T-helper 1 cell (primary cell): ENCODE measurements around the gene RSRC1.
"Not testable (repeated sequence)": the region's sequence is repeated elsewhere in the genome, so short reads cannot be mapped to it uniquely, and the experiment has no call there.

Experiments
- DNase-seq, 5 donors: peaks; one replicate each; pipeline ENCODE4 v3.0.0-alpha.2; 2012 to 2020

The RSRC1 gene

DNA sequence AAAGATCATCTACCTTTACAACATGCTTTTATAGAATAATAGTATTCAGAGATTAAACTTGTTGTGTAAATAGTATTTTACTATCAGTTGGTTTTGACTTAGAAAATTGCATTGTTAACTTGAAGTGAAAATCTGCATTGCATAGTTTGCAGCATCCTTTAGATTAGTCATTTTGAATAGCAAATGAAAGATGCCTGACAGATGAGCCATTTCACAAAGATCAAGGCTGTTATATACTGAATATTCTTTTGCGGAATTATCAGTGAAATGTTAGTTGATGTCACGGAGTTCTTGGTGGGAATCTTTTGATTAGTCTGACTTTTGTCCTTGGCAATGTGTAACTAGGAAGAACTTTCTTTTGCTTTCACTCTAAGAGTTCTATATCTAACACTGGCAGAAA, 24.5 kb downstream of the RSRC1 start:
- DNase-seq: no peak

DNA sequence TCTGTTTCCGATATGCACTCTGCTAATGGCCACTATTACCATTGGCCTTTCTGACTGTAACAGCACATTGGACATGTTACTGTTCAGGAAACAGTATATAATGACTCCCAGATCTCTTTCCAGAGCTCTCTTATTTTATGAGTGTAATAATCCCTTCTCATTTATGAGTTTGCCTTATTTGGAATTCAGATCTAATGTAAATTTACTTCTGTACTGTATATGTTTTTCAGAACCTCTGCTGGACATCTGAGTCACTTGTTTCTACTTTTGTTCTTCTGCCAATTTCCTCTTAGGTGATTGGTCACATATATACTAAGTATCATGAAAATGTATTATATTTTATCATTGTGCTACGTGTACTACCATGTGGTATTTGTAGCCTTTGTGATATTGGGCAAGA, 30.5 kb downstream of the RSRC1 start:
- no peak for DNase-seq

DNA sequence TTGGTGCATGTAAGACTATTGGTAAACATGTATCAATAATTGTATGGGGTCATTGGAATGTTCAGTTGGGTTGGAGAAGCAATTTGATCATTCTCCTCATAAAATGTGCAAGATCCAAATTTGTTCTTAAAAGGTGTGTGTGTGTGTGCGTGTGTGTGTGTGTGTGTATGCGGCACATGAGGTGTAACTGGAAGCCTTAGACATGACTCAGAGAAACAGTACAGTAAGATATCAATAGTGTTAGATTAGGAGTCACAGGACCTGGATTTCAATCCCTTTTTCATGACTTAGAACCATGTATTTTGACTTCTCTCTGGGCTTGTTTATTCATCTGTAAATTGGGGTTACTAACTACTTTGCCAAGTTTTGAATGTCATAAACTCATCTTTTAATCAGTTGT, 38.3 kb downstream of the RSRC1 start:
- DNase-seq: no peak

DNA sequence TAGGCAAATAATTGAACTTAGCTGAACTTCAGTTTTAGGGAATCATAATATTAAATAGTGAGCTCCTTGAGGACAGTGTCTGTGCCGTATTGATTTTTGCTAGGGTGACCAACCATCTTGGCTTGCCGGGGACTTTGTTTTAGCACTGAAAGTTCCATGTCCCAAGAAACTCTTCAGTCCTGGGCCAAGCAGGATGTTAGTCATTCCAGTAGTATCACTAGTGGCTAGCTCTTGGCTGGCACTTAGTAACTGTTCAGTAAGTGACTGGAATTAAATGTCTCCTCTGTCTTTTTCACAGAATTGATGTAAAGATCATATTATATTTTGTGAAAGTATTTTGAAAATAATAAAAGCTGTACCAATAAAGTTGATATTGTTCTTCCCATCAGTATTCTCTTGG, 42.3 kb downstream of the RSRC1 start:
- DNase-seq: peak in 1 of 5 donors; percentile 38

DNA sequence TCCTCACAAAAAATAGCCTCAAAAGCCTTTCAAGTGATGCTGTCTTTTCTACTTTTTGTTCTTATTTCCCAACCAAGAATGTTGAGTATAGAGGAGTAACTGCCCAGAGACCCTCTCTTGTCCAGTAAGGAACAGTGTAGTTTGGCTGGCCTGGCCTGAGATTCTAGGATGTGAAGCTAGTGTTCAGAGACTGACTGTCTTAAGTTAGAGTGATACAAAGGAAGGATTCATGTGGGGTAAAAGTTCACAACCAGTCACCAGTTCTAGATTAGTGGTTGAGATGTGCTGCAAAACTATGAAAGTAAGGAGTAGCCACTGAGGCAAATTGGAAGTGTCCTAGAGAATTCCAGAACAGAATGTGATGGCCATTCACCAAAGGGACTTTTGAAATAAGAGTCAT, 49.1 kb downstream of the RSRC1 start:
- no peak for DNase-seq

DNA sequence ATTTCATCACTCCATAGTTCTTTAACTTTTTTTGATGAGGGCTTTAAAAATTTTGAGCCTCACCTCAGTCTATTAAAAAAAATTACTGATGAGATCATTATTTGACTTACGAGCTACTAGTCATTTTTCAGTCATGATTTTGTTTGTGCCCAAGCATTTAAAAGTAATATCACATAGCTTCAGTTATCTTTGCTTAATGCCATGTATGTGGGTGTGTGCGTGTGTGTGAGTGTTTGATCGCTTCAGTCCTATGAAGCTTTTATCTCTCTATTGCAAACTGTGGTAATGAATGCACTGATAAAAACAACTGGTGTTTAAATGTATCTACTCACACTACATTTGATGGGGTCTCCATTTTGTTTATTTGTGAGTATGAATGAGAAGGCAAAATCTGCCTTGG, 49.8 kb downstream of the RSRC1 start:
- DNase-seq: no peak

DNA sequence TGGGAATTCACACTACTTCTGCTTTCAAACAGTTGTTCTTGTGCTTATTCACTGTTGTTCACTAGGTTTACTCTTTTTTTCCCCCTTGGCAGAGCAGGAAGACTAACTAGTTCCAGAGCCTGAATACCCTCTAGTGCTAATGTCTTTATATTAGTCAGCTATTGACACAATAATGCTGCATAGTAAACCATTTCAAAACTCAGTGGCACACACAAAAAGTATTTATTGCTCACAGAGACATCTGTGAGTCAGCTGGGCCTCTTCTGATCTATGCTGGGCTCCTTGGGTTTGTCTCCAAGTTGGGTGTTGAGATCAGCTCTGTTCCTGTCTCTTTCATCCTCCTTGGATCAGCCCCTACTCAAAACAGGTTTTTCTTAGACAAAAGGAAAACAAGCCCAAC, 51.1 kb downstream of the RSRC1 start:
- DNase-seq: no peak

DNA sequence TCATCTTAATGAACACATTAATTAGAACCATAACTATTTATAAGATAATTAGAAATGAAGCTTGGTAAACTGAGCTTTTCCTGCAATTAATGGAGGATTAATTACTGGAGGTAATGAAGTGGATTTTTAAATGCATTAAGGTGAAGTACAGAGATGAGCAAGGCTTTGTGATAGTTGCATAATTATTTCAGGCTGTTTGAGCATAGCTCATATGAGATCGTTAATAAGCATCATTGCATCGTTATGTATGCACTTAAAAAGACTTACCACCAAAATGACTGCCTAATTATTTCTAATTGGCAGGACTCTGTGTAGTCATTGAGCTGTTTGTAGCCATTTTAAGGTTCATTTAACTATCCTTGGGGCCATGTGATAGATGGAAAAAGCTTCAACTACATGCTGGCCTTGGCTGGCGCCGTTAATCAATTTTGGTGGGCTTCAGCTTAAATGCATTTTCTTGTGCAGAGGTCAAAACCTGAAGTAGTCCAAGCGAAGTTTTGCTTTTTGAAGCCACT, 55.3 kb downstream of the RSRC1 start:
- no peak for DNase-seq

DNA sequence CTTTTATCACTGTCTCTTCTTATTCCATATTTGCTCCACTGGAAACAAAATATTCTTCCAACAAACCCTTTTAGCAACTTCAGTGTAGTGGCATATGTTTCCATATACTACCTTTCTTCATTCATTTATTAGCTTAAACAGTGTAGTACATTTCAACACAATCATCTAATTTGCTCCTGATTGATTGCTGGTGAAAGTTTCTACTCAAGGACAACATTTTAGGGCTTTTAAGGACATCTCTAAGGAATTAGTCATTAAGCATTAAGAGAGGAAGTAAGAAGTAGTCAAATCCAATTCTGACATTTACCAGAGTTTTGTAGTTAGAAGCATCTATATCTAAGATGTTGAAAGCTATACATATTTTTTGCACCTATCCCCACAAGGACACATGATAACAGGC, 55.8 kb downstream of the RSRC1 start:
- DNase-seq: no peak

DNA sequence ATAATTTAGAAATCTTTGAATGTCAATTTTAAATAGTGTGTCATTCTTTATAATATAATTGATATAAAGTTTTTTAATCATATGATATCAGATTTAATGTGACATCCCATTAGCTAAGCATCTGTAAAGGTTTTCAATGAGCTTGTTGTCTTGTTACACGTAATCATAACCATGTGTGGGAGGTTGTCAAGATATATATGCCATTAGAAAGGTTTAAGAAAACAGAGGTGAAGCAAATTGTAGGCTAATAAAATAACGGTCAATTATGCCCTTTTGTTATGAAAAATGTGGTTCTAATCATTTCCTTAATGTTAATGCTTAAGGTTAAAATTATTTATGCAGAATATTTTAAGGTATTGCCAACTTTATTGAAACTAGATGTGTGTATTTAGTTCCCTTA, 56.3 kb downstream of the RSRC1 start:
- DNase-seq: no peak

DNA sequence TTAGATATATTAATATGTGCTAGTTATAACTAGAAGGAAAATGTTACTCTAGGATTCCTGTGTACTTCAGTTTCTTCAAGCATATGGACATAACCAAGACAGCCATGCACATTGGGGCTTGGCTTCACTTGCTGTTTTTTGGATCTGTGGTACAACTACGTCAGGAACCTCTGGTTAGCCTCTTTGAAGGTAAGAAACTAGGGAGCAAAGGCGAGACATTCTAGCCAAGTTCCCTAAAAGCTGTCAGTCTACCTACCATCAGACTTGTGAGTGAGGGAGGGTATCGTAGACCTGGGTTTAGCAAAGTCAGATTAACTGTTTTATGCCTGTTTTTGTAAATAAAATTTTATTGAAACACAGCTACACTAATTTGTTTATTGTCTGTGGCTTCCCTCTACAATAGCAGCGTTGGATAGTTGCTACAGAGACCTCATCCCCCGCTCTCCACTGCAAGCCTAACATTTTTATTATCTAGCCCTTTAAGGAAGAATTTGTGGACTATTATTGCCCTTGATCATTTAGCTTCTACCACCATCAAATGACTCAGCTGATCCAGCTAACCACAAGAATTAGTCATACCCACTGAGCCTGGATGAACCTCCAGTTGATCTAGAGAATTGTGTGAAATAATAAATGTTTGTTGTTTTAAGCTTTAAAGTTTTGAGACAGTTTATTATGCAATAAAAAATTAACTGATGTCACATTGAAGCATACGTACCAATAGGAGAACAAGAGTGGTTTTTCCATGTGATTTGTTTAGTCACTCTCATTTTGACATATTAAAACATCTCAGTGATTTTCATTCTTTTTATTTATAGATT, 58.1 kb downstream of the RSRC1 start:
- DNase-seq: peak in 1 of 5 donors; percentile 20

DNA sequence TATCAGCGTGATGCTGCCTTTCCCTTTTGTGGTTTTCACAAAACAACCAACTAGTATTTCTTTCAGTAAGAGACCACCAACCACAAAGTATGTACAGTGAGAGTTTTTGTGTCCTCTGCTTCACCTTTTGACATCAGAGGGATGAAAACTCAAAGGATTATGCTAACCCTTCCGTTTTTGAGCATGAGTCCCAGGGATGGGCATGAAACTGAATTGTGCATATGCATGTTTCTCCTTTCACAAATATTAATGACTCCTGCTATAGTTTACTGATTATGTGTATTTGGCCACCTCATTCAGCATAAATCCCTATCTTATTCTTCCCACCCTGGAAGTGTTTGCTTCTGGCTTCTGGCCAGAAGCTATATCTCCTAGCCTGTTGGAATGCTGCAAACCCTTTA, 59.2 kb downstream of the RSRC1 start:
- DNase-seq: no peak

DNA sequence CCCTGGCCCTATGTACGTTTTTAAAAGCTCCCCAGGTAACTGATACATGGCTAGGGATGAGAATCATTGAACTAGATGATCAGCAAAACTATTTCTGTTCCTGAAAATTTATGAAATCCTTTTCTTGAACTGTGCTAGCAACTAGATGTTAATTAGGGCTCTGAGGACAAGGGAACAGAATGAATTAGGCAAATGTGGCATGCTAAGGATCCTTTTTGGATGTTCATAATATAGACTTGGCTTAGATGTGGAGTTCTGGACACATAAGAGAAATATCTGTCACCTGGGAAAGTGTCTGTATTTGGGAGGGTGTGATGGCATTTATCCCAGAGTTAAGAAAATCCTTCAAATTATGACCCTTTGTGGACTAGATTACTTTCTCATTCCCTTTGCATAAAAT, 71.2 kb downstream of the RSRC1 start:
- no peak for DNase-seq

DNA sequence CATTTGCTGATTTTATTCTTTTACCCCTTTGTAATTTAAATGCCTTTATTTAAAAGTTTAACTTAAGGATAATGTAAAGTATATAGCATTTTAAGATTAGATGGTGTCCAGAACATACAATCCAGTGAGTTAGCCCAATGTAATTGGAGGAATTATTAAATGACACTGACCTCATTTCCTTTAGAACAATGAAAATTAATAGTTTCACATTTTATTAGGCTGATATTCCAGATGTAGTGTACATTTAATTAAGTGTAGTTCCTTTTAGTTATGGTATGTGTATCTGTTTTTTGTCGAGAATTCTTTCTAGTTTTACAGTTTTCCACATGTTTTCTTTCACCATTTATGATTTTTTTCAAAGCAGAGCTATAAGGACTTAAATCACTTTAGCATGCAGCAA, 75.8 kb downstream of the RSRC1 start:
- no peak for DNase-seq

DNA sequence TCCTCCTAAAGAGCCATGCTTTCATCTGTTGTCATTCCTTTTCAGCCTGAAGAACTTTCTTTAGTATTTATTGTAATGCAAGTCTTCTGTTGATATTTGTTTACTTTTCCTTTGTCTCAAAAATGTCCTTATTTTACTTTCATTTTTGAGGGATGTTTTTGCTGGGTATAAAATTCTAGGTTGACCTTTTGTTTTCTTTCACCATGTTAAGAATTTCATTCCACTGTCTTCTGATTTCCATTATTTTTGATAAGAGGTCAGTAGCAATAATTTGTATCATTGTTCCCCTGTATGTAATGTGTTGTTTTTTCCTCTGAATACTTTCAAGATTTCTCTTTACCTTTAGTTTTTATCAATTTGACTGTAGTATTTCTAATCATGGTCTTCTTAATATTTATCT, 91.1 kb downstream of the RSRC1 start:
- no peak for DNase-seq

DNA sequence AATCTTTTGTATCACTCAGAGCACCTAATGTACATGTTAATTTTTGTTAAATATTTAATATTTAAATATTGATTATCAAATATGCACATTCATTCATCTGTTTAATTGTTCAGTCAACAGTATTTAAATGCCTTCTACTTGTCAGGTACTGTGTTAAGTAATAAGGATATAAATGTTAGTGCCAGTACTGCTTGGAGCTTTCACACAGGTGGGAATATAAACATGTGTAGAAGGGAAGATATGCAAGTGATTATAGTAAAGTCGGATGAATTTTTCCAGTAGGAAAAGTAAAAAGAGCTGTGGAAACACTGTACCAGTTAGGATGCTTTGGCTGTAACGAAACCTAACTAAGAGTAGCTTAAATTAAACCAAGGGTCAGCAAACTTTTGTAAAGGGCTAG, 95.4 kb downstream of the RSRC1 start:
- DNase-seq: no peak

DNA sequence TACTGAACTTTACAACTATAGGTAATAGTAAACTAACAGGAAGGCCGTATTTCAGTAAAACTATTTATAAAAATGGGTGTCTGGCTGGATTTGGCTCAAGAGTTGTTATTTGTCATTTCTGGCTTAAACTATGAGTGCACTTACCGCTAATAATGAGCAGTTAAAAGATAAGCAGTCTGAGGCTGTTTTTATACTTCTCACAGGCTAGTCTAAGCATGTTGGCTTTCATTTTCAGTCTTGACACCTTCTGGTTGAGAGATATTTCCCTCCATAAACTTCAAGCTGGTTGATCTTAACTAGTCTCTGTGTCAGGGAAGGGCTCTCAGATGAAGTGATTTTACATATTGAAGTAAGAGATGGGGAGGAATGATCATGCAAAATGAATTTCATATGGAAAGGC, 96.1 kb downstream of the RSRC1 start:
- no peak for DNase-seq

DNA sequence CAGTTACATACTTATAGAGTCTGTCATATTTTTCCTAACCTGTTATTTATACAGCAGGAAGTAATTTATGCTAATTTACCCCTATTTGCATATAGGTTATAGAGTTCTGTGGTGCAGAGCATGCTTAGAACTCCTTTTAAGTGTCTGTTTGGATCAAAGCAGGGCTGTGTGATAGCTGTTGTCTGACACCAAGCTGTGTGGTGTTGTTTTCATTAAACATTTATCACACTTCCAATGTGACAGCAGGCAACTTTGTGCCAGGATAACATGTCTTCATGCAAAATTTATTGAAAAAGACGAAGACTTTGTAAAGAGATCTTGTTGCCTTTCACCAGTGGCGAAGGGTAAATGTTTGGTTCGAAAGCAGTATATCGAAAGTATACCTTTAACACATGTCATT, 100.2 kb downstream of the RSRC1 start:
- no peak for DNase-seq

DNA sequence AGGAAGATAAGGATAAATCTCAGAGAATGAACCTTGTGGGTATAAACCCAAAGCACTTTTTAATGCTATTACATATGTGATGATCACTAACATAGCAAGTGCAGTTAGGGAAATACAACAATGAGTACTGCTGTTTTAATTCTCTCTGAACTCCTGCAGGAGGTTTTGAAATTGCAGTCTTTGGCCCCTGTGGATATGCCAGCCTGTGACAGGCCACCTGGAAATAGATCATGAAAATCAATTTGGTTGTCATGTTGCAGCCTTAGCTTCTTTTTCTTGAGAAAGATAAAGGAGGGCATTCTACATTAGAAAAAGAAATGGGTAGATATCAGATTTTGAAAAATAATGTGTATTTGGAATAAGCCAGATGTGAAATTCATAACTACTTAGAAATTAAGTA, 103.6 kb downstream of the RSRC1 start:
- no peak for DNase-seq

DNA sequence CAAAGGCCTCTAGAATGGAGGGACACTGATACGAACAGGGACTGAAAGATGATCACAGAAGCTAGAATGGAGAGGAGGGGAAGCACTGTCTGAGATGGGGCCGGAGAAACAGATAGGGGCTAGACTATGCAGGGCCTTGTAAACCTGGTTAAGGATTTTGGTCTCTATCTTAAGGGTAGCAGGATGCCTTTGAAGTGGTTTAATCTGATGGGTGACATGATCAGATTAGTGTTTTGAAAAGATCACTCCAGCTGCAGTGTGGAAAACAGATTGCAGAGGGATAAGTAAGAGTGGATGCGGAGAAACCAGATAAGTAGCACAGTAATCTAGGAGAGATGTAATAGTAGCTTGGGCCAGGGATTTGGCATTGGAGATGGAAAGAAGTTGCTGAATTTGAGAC, 108.1 kb downstream of the RSRC1 start:
- DNase-seq: no peak

DNA sequence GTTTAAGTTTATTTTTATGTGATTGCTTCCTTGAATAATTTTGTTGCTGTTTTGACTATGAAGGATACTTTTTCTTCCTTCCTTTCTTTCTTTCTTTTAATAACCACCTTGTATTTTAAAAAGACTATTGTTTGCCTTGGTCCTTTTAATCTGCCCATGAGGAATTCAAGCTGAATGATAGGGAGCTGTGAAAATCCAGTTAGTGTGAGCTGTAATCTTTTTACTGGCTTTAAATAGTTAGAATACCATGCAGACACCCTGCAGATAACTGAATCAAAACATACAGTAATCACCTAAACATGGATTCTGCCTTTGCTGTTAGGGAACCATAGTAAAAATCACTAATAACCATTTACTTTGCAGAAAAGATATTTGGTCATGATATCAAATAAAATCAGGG, 110.7 kb downstream of the RSRC1 start:
- no peak for DNase-seq

DNA sequence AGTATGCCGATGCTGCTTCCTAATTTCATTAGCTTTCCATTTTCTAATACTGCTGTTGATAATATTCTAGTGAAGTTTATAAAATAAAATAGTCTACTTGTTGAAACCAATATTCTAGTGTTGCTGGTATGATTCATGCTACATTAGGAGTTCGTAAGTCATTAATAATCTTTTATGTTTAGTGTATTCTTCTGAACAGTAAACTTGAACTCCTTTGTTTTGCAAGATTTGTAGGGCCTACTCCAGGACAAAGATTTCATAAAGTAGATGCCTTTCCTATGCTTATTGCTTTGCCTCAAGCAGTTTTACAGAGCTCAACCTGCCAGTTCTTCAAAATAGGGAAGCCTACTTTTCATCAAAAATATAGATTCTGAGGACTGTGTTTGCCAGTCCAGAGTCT, 111.5 kb downstream of the RSRC1 start:
- DNase-seq: no peak

DNA sequence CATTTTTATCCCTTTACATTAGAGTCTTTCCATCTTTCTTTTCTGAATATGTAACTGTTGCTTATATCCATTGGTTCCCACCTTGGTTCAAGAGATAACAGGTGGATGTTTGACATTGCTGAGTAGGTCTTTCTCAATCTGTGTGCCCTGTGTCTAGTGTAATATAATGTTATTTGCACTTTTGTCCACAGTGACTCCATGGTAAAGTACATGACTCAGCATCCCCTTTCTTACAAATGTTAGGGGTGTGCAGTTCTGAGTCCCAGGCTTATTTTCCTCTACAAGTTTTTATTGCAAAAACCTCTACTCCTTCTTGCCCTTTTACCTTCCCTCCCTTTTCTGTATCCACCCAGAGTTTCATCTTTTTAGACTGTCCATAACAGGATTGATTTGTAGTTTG, 116.5 kb downstream of the RSRC1 start:
- DNase-seq: no peak

DNA sequence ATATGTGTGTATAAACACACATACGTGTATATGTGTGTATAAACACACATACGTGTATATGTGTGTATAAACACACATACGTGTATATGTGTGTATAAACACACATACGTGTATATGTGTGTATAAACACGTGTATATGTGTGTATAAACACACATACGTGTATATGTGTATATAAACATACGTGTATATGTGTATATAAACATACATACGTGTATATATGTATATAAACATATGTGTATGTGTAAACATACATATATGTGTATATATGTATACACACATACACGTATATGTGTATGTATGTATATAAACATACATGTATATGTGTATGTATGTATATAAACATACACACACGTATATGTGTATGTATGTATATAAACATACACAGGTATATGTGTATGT, 119.1 kb downstream of the RSRC1 start:
- DNase-seq: not testable (repeated sequence)

DNA sequence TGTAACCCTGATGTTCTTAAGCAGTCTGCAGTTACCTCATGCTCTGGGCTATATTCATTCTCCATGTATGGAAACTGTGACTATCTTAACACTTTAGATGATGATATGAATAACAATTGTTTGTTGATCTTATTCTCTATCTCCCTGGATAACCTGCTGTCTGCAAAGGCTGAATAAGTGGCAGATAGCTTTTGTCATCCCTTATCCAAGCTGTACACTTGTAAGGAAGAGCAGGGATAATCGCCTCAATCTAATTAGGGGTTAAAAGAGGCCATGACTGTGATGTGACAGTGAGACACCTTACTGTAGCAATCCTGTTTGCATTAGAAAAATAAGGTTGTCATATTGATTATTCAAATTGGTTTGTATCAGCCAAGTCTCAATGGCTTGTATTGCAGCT, 123.9 kb downstream of the RSRC1 start:
- DNase-seq: no peak
